ENCODE data around the gene USP20. TPM values are rescaled to one million over a fixed set of nuclear protein-coding genes. Genes with fewer than 3 reads are reported as not detected.
"Not testable (repeated sequence)": the region's sequence is repeated elsewhere in the genome, so short reads cannot be mapped to it uniquely, and the experiment has no call there.

Gene USP20
- total RNA-seq, 4 donors from 2014 or later = 15.8 to 36.3 (median 22.6) TPM

- H3K9me3 ChIP-seq = no peaks in the 10 kb centered on the region
- H3K4me3 ChIP-seq = peak overlapping the region; percentile 3 to 31 (median 20)
- peak in 2 of 3 donors; percentile 64 to 80 for DNase-seq
- TF ChIP-seq CTCF (IDR thresholded peaks at IDR 0.05) = no peak
- peak in 1 of 2 donors; percentile 39 for TF ChIP-seq POLR2A (IDR thresholded peaks at IDR 0.05)
- H3K27me3 ChIP-seq = no peaks in the 10 kb centered on the region
- H3K36me3 ChIP-seq = no peaks in the 10 kb centered on the region
- H3K27ac ChIP-seq = peak overlapping the region; percentile 79 to 91 (median 84)
- peaks cover 8 to 62% (median 37%) of the 10 kb centered on the region in 4 donors for H3K4me1 ChIP-seq
These were observed 52.4 kb downstream of the USP20 start for GRCh38 chr9:129887334-129888292.

GRCh38 chr9:129888293-129889121 lies 53.2 kb downstream of the USP20 start:
- TF ChIP-seq CTCF (IDR thresholded peaks at IDR 0.05) = peak in 1 of 6 experiments; percentile 0
- peak in 1 of 2 donors; percentile 28 for TF ChIP-seq POLR2A (IDR thresholded peaks at IDR 0.05)
- Histone ChIP-seq H3K4me1 (peaks cover 8 to 67% (median 40%) of the 10 kb centered on the region in 4 donors), H3K9me3 (no peaks in the 10 kb centered on the region), H3K27ac (peak overlapping the region; percentile 79 to 91 (median 84)), H3K4me3 (peak overlapping the region in 3 of 4 donors; percentile 3 to 28 (median 11)), H3K36me3 (no peaks in the 10 kb centered on the region), H3K27me3 (no peaks in the 10 kb centered on the region)
- peak; percentile 60 to 95 (median 94) for DNase-seq

- H3K36me3 ChIP-seq = no peaks in the 10 kb centered on the region
- H3K4me3 ChIP-seq = peak overlapping the region in 1 of 4 donors; percentile 28
- H3K27me3 ChIP-seq = no peaks in the 10 kb centered on the region
- no peak for TF ChIP-seq POLR2A (IDR thresholded peaks at IDR 0.05)
- no peak for TF ChIP-seq CTCF (IDR thresholded peaks at IDR 0.05)
- H3K4me1 ChIP-seq = peaks cover 8 to 59% (median 32%) of the 10 kb centered on the region in 4 donors
- no peaks in the 10 kb centered on the region for H3K9me3 ChIP-seq
- H3K27ac ChIP-seq = peak overlapping the region; percentile 79 to 91 (median 84)
- DNase-seq = peak in 1 of 3 donors; percentile 47
These were observed 54.1 kb downstream of the USP20 start for GRCh38 chr9:129889122-129889940.

GRCh38 chr9:129889941-129890717 lies 54.9 kb downstream of the USP20 start:
- peak; percentile 55 to 80 (median 71) for DNase-seq
- peak overlapping the region; percentile 79 to 91 (median 83) for H3K27ac ChIP-seq
- H3K9me3 ChIP-seq = no peaks in the 10 kb centered on the region
- TF ChIP-seq CTCF (IDR thresholded peaks at IDR 0.05) = no peak
- no peak for TF ChIP-seq POLR2A (IDR thresholded peaks at IDR 0.05)
- peak overlapping the region; percentile 22 to 39 (median 35) for H3K4me3 ChIP-seq
- H3K27me3 ChIP-seq = no peaks in the 10 kb centered on the region
- peaks cover 0 to 2% (median 0%) of the 10 kb centered on the region in 3 donors for H3K36me3 ChIP-seq
- peaks cover 2 to 51% (median 32%) of the 10 kb centered on the region in 4 donors for H3K4me1 ChIP-seq

GRCh38 chr9:129890718-129891299 lies 55.6 kb downstream of the USP20 start:
- Histone ChIP-seq H3K27ac (peak overlapping the region; percentile 79 to 91 (median 83)), H3K4me3 (peak overlapping the region; percentile 22 to 39 (median 35)), H3K4me1 (peaks cover 0 to 44% (median 29%) of the 10 kb centered on the region in 4 donors)
- H3K27me3 ChIP-seq, DNase-seq, H3K9me3 ChIP-seq, H3K36me3 ChIP-seq: not testable (repeated sequence)

All from Peyer's patch (tissue), 4 donors.